ENCODE results near the gene PLEKHN1.

PLEKHN1 gene

DNA sequence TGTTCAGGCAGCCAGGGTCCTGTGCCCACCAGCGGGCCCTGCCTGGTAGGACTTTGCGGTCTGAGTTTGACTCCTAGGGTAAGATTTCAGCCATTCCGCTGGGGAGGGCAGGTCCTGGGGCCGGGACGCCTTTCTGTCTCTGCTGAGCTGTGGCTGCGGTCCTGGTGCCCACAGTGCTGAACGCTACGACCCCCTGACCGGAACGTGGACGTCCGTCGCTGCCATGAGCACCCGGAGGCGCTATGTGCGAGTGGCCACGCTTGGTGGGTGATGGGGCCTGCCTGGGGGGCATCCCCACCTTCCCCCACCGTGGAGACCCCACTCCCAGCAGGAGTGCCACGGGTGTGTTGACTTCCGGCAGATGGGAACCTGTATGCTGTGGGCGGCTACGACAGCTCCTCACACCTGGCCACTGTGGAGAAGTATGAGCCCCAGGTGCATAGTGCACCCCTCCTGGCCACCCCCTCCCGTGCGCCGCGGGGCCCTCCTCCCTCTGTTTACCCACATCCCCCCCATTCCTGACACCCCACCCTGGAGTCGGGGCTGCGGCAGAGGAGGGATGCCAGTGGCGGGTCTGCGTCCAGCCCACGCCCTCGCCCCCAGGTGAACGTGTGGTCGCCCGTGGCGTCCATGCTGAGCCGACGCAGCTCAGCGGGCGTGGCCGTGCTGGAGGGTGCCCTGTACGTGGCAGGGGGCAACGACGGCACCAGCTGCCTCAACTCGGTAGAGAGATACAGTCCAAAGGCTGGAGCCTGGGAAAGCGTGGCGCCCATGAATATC, 2.3 kb upstream of the PLEKHN1 start:
- Histone ChIP-seq H3K4me3 (ENCODE audit: low read depth, low read length) (no peak overlapping the region), H3K27ac (ENCODE audit: low read depth, low read length) (no peak overlapping the region), H3K36me3 (ENCODE audit: control insufficient read depth, insufficient read depth, low read length) (peaks cover 33% of the 10 kb centered on the region), H3K9ac (ENCODE audit: low read length) (no peak overlapping the region), H3K4me1 (ENCODE audit: control insufficient read depth, insufficient read depth, low read length) (peaks cover 17% of the 10 kb centered on the region), H3K27me3 (ENCODE audit: control insufficient read depth, insufficient read depth, low read length) (peaks cover 64% of the 10 kb centered on the region), H3K9me3 (ENCODE audit: control insufficient read depth, insufficient read depth, low read depth, low read length) (no peaks in the 10 kb centered on the region)

DNA sequence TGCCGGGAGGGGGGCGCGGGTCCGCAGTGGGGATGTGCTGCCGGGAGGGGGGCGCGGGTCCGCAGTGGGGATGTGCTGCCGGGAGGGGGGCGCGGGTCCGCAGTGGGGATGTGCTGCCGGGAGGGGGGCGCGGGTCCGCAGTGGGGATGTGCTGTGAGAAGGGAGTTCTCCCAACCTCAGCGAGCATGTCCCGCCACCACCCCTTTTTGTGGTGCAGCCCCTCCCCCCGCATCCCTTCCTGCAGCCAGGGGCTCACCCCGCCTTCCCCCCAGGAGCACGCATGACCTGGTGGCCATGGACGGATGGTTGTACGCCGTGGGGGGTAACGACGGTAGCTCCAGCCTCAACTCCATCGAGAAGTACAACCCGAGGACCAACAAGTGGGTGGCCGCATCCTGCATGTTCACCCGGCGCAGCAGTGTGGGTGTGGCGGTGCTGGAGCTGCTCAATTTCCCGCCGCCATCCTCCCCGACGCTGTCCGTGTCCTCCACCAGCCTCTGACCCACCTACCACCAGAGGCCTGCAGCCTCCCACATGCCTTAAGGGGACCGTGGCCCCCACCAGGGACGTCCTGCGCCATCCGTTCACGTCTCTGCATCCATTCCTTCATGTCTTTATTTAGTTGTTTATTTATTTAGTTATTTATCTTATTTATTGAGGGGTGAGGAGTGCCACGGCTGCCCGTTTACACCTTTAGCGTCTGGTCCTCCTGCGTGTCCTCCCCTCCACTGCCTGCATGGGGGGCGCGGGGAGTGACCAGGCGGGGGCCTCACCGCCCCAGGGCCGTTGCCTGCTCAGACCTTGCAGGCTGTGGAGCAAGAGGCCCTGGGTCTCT, 1.4 kb upstream of the PLEKHN1 start:
- Histone ChIP-seq H3K36me3 (ENCODE audit: control insufficient read depth, insufficient read depth, low read length) (peaks cover 33% of the 10 kb centered on the region), H3K27ac (ENCODE audit: low read depth, low read length) (no peak overlapping the region), H3K27me3 (ENCODE audit: control insufficient read depth, insufficient read depth, low read length) (peaks cover 66% of the 10 kb centered on the region), H3K4me3 (ENCODE audit: low read depth, low read length) (no peak overlapping the region), H3K9me3 (ENCODE audit: control insufficient read depth, insufficient read depth, low read depth, low read length) (no peaks in the 10 kb centered on the region), H3K4me1 (ENCODE audit: control insufficient read depth, insufficient read depth, low read length) (peaks cover 17% of the 10 kb centered on the region), H3K9ac (ENCODE audit: low read length) (no peak overlapping the region)

DNA sequence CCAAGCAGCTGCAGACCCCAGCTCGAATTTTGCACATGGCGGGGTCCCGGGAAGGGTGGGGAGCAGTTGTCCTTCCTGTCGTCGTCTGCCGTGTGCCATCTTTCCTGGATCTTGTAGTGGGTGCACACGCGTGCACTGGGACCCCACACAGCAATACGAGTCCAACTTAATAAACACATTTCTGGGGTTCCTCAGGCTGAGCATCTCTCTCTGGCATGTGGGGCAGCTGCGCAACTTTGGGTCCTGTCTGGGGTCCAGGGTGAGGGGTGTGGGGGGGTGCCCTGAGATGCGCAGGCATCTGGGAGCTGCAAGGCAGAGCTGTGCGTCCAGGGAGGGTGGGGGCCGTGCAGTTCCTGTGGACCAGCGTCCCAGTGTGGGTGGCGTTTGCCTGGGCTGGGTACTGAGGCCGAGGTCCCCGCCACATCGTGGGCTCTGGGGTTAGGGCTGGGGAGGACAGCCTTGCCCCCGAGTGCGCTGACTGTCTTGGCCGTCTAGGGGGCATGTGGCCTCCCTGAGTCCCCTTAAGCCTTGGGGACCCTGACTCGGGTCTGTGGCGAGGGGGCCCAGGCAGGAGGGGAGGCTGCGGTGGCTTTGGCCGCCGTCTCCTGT, 652 bp upstream of the PLEKHN1 start:
- H3K36me3 ChIP-seq (ENCODE audit: control insufficient read depth, insufficient read depth, low read length) = peaks cover 33% of the 10 kb centered on the region
- peak overlapping the region; percentile 78; the same call in 1 of the 2 replicates for H3K4me3 ChIP-seq (ENCODE audit: low read depth, low read length)
- H3K27me3 ChIP-seq (ENCODE audit: control insufficient read depth, insufficient read depth, low read length) = peaks cover 69% of the 10 kb centered on the region
- H3K9ac ChIP-seq (ENCODE audit: low read length) = no peak overlapping the region
- H3K27ac ChIP-seq (ENCODE audit: low read depth, low read length) = no peak overlapping the region
- H3K9me3 ChIP-seq (ENCODE audit: control insufficient read depth, insufficient read depth, low read depth, low read length) = no peaks in the 10 kb centered on the region
- H3K4me1 ChIP-seq (ENCODE audit: control insufficient read depth, insufficient read depth, low read length) = peaks cover 22% of the 10 kb centered on the region

DNA sequence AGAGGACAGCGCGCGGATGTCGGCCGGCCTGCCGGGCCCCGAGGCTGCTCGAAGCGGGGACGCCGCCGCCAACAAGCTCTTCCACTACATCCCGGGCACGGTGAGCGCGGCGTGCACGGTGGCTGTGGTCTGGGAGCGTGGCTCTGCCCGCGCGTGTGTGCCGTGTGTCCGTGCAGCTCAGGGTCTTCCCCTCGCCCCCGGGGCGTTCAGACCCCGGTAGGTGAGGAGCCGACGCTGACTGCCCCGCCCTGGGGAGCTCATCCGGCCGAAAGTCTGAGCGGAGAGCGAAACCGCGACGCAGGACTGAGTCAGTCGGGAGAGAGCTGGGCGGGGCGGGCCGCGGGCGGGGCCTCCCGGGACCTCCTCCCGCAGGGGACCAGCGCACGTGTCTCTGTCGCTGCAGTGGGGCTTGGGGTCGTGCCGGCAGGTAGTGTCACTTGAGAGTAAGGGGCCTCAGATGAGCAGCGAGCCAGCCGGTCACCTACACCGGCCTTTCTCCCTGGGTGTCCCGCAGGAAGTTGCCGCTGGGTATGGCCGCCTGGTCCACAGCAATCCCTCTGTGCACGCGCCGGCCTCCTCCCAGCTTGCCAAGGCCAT, 520 bp downstream of the PLEKHN1 start:
- no peaks in the 10 kb centered on the region for H3K9me3 ChIP-seq (ENCODE audit: control insufficient read depth, insufficient read depth, low read depth, low read length)
- no peak overlapping the region for H3K27ac ChIP-seq (ENCODE audit: low read depth, low read length)
- H3K36me3 ChIP-seq (ENCODE audit: control insufficient read depth, insufficient read depth, low read length) = peaks cover 29% of the 10 kb centered on the region
- peaks cover 17% of the 10 kb centered on the region for H3K4me1 ChIP-seq (ENCODE audit: control insufficient read depth, insufficient read depth, low read length)
- H3K4me3 ChIP-seq (ENCODE audit: low read depth, low read length) = peak overlapping the region; percentile 78
- H3K9ac ChIP-seq (ENCODE audit: low read length) = peak overlapping the region; percentile 67
- H3K27me3 ChIP-seq (ENCODE audit: control insufficient read depth, insufficient read depth, low read length) = peaks cover 68% of the 10 kb centered on the region

DNA sequence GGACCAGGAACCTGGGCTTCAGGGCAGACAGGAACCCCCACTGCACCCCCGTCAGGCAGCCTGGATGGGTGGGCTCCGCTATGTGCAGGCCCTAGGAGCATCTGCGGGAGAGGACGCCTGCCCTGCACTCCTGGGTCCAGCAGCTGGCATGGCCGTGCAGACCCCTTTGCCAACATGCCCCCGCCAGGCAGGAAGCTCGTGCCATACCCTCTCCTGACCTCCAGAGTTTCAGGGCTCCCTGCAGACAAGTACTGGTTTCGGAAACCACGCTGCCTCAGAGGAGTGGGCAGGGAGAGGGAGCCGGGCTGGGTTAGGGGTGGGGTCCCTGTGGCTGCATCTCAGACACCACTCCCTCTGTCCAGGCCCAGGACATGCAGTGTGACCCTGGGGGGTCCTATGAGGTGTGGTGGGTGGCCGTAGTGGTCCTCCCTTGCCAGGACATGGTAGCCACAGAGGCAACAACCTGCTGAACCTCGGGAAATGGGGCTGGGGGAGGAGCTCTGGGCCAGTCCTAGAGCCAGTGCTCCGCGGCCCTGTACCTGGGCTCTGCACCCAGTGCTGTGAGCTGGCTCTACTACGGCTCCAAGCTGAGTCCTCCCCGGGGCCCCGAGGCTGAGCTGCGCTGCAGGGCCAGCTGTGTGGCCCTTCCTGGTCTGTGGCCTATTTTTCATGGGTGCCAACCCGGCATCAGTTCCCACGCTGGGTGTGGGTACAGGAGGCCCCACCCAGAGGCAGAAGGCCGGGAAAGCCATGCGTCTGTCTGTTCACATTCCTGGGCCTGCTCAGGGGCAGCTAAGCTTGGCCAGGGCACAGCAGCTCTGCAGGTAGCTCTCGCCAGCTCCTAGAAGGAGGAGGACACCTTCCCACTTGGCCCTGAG, 1.4 kb downstream of the PLEKHN1 start:
- Histone ChIP-seq H3K36me3 (ENCODE audit: control insufficient read depth, insufficient read depth, low read length) (peaks cover 22% of the 10 kb centered on the region), H3K27ac (ENCODE audit: low read depth, low read length) (no peak overlapping the region), H3K9ac (ENCODE audit: low read length) (no peak overlapping the region), H3K27me3 (ENCODE audit: control insufficient read depth, insufficient read depth, low read length) (peaks cover 75% of the 10 kb centered on the region), H3K9me3 (ENCODE audit: control insufficient read depth, insufficient read depth, low read depth, low read length) (no peaks in the 10 kb centered on the region), H3K4me1 (ENCODE audit: control insufficient read depth, insufficient read depth, low read length) (peaks cover 17% of the 10 kb centered on the region), H3K4me3 (ENCODE audit: low read depth, low read length) (no peak overlapping the region)

DNA sequence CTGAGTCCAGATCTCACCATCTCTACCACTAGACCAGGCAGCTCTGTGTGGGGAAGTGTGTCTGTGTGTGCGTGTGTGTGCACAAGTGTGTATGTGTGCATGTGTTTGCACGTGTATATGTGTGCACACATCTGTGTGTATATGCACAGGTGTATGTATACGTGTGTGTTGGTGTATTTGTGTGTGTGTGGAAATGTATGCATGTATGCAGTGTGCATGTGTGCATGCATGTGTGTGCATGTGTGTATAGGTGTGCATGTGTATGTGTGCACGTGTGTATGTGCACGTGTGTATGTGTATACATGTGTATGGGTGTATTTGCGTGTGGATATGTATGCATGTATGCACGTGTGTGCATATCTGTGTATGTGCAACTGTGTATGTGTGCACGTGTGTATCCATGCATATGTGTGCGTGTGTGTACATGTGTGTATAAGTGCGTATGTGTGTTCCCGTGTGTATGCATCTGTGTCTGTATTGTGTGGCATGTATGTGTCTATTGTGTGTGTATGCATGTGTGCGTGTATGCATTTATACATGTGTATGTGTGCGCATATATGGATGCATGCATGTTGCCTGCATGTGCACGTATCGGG, 3.1 kb downstream of the PLEKHN1 start:
- Histone ChIP-seq H3K27me3 (ENCODE audit: control insufficient read depth, insufficient read depth, low read length) (peaks cover 90% of the 10 kb centered on the region), H3K4me1 (ENCODE audit: control insufficient read depth, insufficient read depth, low read length) (peaks cover 17% of the 10 kb centered on the region), H3K9ac (ENCODE audit: low read length) (no peak overlapping the region), H3K27ac (ENCODE audit: low read depth, low read length) (no peak overlapping the region), H3K36me3 (ENCODE audit: control insufficient read depth, insufficient read depth, low read length) (peaks cover 7% of the 10 kb centered on the region; the same call in 1 of the 2 replicates), H3K9me3 (ENCODE audit: control insufficient read depth, insufficient read depth, low read depth, low read length) (no peaks in the 10 kb centered on the region), H3K4me3 (ENCODE audit: low read depth, low read length) (no peak overlapping the region)

DNA sequence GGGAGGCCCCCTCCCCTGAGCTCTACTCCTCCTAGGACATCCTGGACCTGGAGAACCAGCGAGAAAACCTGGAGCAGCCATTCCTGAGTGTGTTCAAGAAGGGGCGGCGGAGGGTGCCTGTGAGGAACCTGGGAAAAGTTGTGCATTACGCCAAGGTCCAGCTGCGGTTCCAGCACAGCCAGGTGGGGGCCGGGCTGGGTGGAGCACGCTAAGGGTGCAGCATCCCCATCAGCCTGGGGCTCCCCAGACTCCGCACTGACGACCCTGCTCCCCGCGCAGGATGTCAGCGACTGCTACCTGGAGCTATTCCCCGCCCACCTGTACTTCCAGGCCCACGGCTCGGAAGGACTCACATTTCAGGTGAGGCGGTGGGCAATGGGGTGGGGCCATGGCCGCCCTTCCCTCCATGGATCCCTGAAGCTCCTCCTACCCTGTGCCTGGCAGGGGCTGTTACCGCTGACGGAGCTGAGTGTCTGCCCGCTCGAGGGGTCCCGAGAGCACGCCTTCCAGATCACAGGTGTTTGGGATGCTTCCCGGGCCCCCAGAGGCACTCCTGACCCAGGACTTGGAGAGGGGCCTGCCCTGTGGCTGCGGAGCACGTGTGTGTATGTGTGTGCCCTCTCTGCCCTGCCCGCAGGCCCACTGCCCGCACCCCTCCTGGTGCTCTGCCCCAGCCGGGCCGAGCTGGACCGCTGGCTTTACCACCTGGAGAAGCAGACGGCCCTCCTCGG, 4.1 kb downstream of the PLEKHN1 start:
- Histone ChIP-seq H3K9ac (ENCODE audit: low read length) (no peak overlapping the region), H3K9me3 (ENCODE audit: control insufficient read depth, insufficient read depth, low read depth, low read length) (no peaks in the 10 kb centered on the region), H3K36me3 (ENCODE audit: control insufficient read depth, insufficient read depth, low read length) (peaks cover under 1% of the 10 kb centered on the region; the same call in 1 of the 2 replicates), H3K27ac (ENCODE audit: low read depth, low read length) (no peak overlapping the region), H3K4me3 (ENCODE audit: low read depth, low read length) (no peak overlapping the region), H3K4me1 (ENCODE audit: control insufficient read depth, insufficient read depth, low read length) (peaks cover 17% of the 10 kb centered on the region), H3K27me3 (ENCODE audit: control insufficient read depth, insufficient read depth, low read length) (peaks cover 95% of the 10 kb centered on the region)

DNA sequence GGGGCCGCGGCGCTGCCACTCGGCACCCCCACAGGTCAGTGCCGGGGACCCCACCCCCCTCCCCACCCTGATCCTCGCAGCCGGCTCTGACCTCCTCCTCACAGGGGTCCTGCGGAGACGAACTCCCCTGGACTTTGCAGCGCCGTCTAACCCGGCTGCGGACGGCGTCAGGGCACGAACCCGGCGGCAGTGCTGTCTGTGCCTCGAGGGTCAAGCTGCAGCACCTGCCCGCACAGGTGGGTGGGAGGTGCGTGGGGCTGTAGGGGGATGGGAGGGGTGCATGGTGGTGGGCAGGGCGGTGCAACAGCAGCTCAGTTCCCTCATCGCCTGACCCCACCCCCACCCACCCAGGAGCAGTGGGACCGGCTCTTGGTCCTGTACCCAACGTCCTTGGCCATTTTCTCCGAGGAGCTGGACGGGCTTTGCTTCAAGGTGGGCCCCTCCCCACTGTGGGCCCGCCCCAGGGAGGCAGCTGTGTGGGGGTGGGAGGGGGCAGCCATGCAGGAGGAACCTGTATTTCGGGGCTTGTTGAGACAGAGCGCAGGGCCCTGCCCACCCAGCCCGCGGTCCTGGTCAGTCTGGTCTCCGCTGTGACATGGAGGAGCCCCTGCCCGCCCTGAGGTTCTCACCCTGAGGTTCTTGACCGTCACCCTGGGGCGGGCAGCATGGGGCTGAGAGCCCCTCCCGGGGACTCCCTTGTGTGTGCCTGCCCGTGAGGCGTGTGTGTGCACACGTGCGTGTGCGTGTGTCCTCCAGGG, 4.9 kb downstream of the PLEKHN1 start:
- H3K9ac ChIP-seq (ENCODE audit: low read length) = no peak overlapping the region
- H3K4me1 ChIP-seq (ENCODE audit: control insufficient read depth, insufficient read depth, low read length) = peaks cover 17% of the 10 kb centered on the region
- H3K9me3 ChIP-seq (ENCODE audit: control insufficient read depth, insufficient read depth, low read depth, low read length) = no peaks in the 10 kb centered on the region
- no peak overlapping the region for H3K27ac ChIP-seq (ENCODE audit: low read depth, low read length)
- peaks cover 95% of the 10 kb centered on the region for H3K27me3 ChIP-seq (ENCODE audit: control insufficient read depth, insufficient read depth, low read length)
- H3K36me3 ChIP-seq (ENCODE audit: control insufficient read depth, insufficient read depth, low read length) = no peaks in the 10 kb centered on the region
- no peak overlapping the region for H3K4me3 ChIP-seq (ENCODE audit: low read depth, low read length)
